T-helper 1 cell treated with Interleukin-12 subunit alpha and Interleukin-12 subunit beta and Interleukin-4 antibody, amounts not matched to agents 30 ng/mL and 1 ng/mL, for 36 hours (primary cell): Measurements from ENCODE around the gene MYH2. TPM values are rescaled to one million over a fixed set of nuclear protein-coding genes. Genes with fewer than 3 reads are reported as not detected.
"Not testable (repeated sequence)": the region's sequence is repeated elsewhere in the genome, so short reads cannot be mapped to it uniquely, and the experiment has no call there.

Source experiments
- intact Hi-C: fragments of 100-400 bp; cut with micrococcal nuclease; formaldehyde crosslinking; loops from one replicate; pipeline ENCODE4 v1.15.1; 2024
- total RNA-seq: library from RNA; stranded (reverse); gene quantifications from 2 replicates; pipeline ENCODE4 v1.2.3, GENCODE V29; 2022

MYH2 gene
- not detected in 2 replicates for total RNA-seq

DNA sequence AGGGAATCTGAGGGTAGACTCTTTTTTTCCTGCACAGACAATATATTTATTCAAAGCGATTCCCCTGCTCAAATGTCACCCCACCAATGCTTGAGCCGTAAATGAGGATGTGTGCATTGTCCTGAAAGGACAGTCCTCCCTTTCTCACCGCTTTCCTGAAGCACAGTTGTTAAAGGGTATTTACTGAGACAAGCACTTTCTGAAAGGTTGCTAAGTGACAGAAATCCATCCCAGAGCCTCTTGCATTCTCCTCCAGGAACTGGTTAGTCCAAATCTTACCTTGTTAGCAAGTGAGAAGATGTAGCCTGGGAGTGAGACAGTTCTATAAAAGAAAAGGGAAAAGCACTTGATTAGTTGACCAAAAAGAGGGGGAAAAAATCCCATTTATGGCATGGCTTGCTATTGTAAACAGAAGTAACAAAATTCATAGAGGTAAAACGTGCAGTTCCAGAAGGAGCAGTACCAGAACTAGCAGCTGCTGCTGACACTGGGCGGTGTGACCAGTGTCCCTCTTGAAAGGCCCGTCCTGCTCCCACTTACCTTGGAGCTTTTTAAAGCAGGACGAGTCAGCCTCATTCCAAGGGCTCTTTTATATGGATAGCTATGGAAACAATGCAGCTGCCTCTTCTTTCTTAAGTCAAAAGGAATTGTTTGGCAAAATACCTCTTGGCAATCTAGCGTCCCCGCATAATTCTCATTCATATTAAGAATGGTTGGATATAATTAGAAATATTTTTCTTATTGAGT is at the start of gene MYH2:
MYH2 (minus strand) TSS at position 563 of the 747 bp plus-strand sequence. CDS start 1,738 bp downstream, outside the sequence.
- intact Hi-C loops, result no loop called here

DNA sequence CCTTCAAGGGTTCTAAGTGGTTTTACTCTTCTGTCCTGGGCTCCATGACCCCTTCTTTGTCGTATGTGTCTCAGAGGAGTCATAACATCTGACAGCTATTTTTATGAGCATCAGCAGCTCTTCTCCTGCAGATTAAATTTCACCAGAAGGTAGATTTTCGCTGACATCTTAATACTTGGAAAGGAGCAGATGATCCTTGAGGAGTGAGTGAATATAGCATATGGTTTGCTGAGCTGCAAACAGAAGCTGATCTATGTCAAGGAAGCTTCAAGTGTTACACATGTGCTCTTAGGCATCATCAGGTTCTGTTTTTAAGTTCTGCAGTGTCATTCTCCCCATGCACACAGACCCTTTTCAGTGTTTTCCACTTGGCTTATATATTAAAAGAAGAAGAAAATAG is 49.2 kb upstream of the MYH2 start:
- intact Hi-C loops, result no loop called here

DNA sequence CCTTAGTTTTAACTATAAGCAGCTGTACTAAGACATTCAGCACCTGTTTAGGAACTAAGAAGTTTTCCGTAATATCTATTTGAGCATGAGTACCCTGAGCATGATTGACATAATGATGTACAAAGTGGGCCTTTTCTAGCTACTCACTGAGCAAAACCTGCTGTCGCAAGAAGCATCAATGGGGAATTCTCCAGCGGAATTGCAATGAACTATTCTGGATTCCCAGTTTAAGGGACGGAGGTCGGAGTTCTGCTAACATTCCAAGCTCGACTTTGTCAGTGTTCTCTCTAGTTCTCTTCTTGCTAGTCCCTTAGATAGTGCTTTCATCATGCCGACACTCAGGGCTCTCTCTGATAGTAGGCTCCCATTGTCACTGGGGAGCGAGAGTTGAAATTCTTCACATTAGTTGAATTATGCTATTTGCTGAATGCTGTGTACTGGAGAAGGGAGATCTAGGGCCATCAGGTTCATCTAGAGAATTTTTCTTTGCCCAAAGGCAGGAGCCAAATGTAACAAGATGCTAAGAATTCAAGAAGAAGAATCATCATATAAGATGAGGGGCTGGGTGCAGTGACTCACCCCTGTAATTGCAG is 40.2 kb upstream of the MYH2 start:
- intact Hi-C loops, result no loop called here

DNA sequence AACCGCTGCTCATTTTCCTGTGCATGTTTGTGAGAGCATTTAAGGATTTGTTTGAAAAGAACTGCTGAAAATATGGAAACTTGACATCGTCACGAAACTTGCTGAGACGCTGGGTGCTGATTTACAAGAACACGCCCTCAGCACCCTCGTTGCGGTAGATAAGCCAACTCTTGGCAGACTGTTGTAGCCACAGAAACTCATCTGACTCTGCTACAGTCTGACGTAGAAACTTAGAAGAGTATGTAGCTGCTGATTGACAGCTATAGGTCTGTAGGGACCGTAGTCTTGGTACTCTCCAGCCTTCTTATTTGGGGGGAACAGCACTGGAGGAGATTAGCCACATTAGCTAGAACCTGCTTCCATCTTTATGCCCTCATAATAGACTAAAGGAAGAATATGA is 36.1 kb upstream of the MYH2 start:
- intact Hi-C loops, result no loop called here

DNA sequence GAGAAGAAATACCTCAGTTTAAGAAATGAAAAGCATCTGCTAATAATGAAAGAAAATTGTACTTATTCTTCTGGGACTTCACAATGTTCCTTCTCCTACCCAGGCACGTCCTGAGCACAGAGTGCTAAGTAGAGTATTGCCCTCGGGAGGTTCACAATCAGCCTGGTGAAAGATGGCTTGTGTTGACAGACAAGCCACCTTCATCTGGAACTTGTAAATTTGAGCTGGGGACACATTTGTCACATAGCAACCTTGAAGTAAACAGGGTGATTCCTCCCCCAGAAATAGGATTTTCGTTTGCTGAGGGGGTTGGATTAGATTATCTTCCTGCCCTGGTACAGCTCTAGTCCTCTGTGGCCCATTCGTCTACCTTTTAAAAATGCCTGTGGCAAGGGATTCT is 34.4 kb upstream of the MYH2 start:
- intact Hi-C loops, result no loop called here

DNA sequence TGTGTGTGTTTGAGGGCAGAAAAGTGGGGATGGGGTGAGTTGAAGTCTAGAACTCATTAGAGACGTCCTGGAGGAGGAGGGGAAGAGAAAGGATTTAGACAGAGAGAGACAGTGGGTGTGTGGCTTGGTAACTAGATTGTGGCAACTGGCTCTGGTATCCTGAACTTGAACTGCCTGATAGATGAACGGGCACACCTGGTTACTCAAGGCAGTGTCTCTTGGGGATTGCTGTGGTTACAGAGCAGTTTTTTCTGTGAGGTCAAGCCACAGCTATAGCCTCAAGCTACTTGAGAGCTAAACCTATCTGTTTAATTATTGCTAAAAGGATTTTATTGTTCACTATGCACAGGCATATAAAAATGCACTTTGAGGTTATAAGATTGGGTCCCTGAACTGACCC is 29.8 kb upstream of the MYH2 start:
- intact Hi-C loops, result no loop called here

DNA sequence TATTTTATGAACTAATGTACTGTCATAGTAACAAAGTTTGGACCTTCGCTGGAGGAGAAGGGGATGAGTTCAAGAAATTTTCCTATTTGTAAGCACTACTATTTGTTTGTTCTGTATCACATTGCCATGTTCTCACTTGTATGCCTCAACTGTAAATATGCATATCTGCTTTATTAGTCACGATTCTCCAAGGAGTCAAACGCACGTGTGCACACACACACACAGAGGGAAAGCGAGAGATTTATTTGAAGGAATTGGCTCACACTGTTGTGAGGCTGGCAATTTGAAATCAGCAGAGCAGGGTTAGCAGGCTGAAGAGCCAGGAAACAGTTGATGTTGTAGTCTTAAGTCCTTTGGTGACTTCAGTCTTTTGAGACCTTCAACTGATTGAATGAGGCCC is 24.9 kb upstream of the MYH2 start:
- intact Hi-C loops, result no loop called here

DNA sequence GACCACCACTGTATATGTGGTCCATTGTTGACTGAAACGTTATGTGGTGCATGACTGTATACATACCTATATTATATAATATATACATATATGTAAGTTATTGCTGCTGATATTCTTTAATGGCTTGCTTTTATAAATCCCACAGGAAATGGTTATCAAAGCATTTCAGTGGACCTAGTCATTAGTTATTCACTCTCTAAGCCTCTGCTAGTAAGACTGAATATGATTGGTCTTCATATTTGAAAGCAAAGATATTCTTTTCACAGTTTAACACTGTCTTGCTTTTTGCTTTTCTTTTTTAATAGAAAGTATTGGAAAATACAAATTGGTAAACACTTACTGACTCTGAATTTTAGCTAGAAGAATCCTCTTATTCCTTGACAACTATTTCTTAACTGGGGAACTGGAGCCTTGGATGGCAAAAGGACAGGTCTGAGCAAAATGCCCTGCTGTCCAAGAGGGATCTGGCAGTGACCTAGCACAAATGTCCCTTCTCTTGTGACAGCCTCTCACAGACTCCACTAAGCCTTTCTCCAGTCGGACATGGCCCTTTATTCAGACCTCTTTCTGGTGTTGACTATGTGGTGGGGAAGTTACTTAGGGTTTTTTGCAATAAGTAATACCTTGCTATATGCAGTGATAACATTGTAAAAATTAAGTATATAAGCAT is 14.7 kb upstream of the MYH2 start:
- intact Hi-C loops, result no loop called here

DNA sequence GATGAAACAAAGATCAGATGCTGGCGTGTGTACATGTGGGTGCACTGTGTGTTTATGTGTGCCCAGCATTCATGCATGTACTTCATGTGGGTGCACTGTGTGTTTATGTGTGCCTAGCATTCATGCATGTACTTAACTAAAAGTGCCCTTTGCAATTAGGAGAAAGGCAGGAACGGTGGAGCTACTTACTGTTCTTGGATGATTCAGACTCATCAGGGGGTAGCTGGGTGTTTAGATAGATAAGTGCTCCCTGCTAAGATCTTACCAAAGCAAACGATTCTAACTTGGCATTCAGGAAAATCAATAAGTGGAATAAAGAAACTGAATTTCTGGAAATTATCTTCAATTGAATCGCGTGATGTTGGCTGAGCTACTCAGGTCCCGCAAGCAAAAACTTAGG is 8.6 kb upstream of the MYH2 start:
- intact Hi-C loops, result no loop called here

DNA sequence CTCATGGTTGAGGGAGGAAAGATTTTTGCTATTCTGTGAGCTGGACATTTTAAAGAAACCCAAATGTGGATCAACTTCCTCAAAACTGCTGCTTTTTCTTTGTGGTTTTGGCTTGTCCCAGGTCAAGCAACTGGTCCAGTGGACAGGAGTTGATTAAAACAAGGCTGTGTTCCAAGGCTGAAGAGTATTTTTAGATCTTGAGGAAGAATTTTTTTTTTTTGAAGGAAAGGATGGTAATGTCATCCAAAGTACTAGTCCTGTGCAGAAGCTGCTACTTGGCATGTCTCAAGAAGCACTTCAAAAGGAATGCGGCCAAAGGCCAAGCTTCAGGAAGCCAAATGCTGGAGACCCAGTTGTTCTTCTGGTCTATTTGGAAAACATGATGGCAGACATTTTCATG is 8.0 kb upstream of the MYH2 start:
- intact Hi-C loops, result no loop called here

DNA sequence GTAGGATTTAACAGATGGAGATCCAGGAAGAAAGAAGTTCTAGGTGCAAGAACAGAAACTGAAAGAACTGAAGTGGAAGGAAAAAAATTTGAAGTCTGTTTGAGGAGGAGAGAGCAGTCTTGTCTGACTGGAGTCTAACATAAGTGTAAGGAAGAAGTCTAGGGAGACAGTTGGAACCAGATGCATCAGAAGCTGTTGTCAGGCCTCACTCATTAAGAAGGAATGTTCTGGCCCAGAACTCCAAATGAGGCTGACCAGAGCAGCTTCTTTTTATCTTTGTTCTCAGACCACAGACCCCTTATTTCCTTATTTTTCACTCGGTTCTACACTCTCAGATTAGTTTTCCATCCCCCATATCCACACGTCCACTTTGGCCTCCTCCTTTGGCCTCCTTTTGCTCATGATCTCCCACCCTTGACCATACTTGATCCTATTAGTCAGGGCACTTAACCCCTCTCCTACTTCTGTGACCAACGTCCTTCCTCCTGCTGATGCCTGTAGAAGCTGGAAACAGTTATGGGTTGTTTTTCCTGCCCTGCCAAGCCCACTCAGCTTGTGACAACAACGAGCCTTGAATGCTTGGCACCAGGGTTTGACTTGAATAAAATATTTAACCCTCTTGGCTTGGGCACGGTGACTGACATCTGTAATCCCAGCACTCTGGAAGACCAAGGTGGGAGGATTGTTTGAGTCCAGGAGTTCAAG is 7.0 kb upstream of the MYH2 start:
- intact Hi-C loops, result no loop called here

DNA sequence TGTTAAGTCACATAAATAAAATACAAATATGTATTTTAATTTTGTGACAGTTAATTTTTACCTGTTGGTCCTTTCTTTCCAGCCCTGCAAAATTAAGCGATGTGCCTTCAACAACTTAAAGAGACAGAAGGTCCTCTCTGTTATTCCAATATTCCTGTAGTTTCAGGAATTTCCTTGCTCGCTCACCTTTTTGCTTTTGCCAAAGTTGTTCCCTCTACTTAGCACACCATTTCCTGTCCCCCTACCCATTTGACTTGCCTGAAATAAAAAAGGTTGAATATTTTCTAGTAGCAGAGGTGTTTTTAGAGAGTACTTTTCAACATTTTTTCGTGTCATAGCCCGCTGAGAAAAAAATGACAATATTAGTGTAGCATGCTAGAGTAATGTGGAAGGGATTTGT is 556 bp upstream of the MYH2 start:
- intact Hi-C loops, result no loop called here

DNA sequence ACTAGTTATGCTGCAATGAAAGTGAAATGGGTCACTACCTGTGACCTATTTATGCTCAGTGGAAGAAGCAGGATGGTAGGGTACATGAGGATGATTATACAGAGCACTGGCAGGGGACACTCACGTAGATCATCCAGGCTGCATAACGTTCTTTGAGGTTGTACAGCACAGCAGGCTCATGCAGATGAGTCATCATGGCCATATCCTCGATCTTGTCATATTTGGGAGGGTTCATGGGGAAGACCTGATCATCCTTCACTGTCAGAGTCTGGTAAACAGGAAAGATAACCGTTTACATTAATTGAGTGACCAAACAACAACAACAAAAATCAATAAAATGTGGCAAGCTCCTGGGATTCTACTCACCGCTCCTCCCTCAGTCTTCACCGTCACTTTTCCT is 2.1 kb downstream of the MYH2 start:
- intact Hi-C loops, result no loop called here

DNA sequence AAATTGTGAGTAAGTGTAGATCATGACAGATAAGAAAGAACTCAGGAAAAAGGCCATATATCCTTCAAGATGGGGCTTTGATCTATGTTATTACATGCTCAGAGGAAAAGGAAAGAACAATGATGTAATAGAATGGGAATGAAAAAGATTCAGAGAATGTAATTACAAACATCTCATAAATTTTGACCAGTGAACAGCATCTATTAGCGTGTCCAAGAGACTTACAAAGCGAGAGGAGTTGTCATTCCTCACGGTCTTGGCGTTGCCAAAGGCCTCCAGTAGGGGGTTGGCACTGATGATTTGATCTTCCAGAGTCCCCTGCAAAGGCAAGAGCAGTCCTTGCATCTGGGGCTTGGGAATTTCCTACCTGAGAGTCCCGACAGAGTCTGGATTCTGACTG is 6.0 kb downstream of the MYH2 start:
- intact Hi-C loops, result not testable (repeated sequence)

DNA sequence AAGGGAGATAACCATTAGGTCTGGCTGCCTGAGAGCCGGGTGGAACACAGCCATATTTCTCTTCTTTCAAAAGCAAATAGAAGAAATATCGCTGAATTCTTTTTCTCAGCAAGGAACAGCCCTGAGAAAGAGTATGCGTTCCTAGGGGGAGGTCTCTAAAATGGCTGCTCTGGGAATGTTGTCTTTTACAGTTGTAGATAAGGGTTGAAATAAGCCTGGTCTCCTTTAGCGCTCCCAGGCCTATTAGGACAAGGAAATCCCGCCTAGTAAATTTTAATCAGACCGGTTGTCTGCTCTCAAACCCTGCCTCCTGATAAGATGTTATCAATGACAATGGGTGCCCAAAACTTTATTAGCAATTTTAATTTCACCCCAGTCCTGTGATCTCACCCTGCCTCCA is 8.3 kb downstream of the MYH2 start:
- intact Hi-C loops, result not testable (repeated sequence)

DNA sequence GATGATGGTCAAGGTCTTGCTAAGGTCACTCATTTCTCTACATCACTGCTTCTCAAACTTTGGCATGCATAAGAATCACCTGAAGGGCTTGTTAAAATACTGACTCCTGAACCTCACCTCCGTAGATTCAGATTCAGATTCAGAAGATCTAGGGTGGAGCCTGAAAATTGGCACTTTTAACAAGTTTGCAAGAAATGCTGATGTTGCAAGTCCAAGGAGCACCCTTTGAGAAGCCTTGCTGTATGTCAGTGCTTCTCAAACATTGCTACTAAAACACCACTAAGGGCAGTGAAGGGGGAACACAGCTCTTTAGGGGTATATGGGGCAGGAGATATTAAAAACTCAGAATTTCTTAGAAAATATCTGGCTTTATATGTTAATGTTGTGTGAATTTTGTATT is 17.4 kb downstream of the MYH2 start:
- intact Hi-C loops, result no loop called here

DNA sequence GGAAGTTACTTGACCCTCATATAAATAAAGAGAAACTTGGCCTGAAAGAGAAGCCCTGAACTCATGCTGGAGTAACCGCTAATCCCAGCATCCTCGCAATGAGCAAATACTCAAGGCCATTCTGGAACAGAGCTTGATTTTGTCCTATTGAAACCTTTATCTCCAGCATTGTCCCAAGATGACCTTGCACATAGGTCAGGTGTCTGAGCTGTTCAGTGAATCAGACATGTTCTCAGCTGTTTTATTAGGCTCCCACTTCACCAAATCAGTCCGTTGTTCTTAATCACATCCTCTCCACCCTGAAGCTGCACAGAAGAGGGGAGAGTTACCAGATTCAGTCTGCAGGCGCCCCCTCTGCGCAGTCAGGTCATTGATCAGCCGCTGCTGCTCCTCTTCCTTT is 22.0 kb downstream of the MYH2 start:
- intact Hi-C loops, result no loop called here

DNA sequence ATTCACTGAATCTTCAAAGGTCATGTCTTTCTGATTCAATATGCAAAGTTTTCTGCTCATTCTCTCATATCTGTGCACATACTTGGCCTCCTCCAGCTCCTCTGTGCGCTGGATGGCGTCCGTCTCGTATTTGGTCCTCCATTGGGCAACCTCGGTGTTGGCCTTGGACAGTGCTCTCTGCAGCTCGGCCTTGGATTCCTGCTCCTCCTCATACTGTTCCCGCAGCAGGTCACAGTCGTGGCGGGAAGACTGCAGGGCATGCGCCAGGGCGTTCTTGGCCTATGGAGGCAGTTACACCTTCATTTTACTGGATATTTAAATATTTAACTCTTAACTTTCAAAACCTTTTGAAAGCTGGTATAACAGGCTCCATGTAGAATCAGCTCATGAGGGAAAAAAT is 22.9 kb downstream of the MYH2 start:
- intact Hi-C loops, result no loop called here

DNA sequence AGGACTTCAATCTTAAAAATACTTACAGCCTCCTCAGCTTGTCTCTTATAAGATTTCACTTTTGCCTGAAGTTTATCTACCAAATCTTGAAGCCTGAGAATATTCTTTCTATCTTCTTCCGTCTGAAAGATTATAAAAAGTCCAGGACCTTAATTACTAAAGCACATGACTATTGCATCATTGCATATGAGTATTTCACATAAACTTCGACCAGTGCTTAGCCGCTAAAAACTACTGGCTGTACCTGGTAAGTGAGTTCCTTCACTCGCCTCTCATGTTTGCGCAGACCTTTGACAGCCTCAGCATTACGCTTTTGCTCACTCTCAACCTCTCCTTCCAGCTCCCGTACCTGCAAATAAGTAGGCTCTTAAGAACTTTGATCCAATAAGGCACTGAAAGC is 26.4 kb downstream of the MYH2 start:
- intact Hi-C loops, result no loop called here

DNA sequence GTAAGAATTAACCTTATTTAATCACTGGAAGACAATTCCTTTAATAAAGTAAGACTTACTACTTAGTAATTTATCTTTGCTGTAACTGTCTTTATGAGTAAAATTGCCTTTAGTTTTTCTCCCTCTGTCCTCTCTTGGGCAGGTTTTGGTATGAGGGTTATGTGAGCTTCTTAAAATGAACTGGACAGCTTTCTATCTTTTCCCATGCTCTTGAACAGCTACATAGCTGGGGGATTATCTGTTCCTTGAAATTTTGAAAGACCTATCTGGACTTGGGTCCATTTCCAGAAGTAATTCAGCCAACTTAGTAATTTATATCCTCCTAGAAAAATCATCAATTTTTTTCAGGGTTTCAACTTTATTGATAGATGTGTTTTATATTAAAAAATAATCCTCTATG is 27.5 kb downstream of the MYH2 start:
- intact Hi-C loops, result no loop called here

DNA sequence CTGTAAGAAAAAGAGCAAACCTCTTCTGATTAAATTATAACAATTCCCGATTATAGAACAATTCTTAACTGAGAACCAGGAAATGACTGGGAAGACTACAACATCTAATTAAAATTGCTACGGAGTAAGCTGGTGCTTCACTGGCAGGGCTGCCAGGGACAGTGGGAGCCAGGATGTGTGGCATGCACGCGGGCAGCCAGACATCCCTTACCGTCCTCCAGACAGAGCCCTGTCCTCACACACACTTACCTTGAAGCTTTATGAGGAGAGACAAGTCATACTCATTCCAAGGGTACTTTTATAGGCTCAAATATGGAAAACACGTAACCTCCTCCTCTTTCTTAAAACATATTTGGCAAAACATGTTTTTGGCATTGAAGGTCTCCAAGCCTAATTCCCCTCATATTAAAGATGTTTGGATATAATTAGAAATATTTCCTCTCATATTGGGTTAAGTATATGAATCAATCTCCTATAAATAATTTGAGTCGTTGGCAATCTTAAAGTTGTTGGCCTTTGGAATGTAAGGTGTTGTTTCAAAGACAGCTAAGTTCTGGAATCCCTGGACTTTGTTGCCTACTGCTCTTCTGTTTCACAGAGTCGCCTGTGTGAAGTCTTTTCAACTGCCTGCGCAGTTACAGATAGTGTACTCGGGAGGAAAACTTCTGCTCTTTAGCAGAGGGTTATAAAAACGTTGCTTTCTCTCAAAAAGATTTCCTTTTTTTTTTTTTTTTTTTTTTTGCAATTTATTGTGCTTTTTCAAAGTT is 31.0 kb downstream of the MYH2 start, which contains the start of gene MYH1:
MYH1 (minus strand) TSS at position 272 of the 767 bp plus-strand sequence. CDS start 1,900 bp downstream, outside the sequence.
- intact Hi-C loops, result no loop called here
